ENCODE measurements around the gene TRIM24. TPM values are rescaled to one million over a fixed set of nuclear protein-coding genes. Genes with fewer than 3 reads are reported as not detected.
"Not testable (repeated sequence)": the region's sequence is repeated elsewhere in the genome, so short reads cannot be mapped to it uniquely, and the experiment has no call there.

Gene TRIM24
- polyA plus RNA-seq, 1 of the 3 experiments (the other 2 are of a cell fraction) = 5.3 TPM

- H3K9me2 ChIP-seq = no peaks in the 10 kb centered on the region
- H3K27ac ChIP-seq (ENCODE audit: low read depth in 2 of 2, low read length in 1 of 2) = no peak overlapping the region
- POLR2A ChIA-PET = no interaction called here
- TF ChIP-seq ELF1 (IDR thresholded peaks at IDR 0.05) = no peak
- no peak for TF ChIP-seq RFX5 (IDR thresholded peaks at IDR 0.05; ENCODE audit: low read length)
- no peak for TF ChIP-seq GABPA (IDR thresholded peaks at IDR 0.05; ENCODE audit: low read depth)
- H3K9me3 ChIP-seq = no peaks in the 10 kb centered on the region
- H3K9ac ChIP-seq = no peak overlapping the region
- DNase-seq = no peak
- CTCF ChIA-PET = interaction anchor here (1.2 kb wide), 1 partner anchor 9 kb away, joined by 4 read pairs; no protein-coding TSS in a partner anchor
- WGBS (ENCODE audit: low lambda C conversion rate) = 96% methylated on average over 3 of the region's 3 CpGs
- H3K4me1 ChIP-seq (ENCODE audit: control insufficient read depth in 1 of 2, insufficient read depth in 2 of 2, low read depth in 1 of 2, low read length in 1 of 2) = peaks cover 0 to 4% of the 10 kb centered on the region in 2 experiments; a peak in 2 of 4 replicates
- H3K36me3 ChIP-seq (replicated peaks in 1 of 2; ENCODE audit: control insufficient read depth in 1 of 2, insufficient read depth in 2 of 2, low read length in 1 of 2) = no peaks in the 10 kb centered on the region
- H3K79me2 ChIP-seq (ENCODE audit: insufficient read depth) = peaks cover 96% of the 10 kb centered on the region
- H3K27me3 ChIP-seq (ENCODE audit: insufficient read depth) = no peaks in the 10 kb centered on the region
- no peak overlapping the region for H2AFZ ChIP-seq (ENCODE audit: low read depth)
- no peaks in the 10 kb centered on the region for H3F3A ChIP-seq (replicated peaks; ENCODE audit: insufficient read depth)
- no peak overlapping the region for H3K4me3 ChIP-seq (ENCODE audit: low read depth in 2 of 2, low read length in 1 of 2)
- no peak overlapping the region for H3K4me2 ChIP-seq
- H4K20me1 ChIP-seq (ENCODE audit: insufficient read depth) = no peaks in the 10 kb centered on the region
Measured at GRCh38 chr7:138499340-138499739, 39.3 kb downstream of the TRIM24 start.

- H3K27me3 ChIP-seq (ENCODE audit: insufficient read depth); DNase-seq; H3K9ac ChIP-seq; H3K36me3 ChIP-seq (replicated peaks in 1 of 2; ENCODE audit: control insufficient read depth in 1 of 2, insufficient read depth in 2 of 2, low read length in 1 of 2); H3F3A ChIP-seq (replicated peaks; ENCODE audit: insufficient read depth); H3K9me2 ChIP-seq; H4K20me1 ChIP-seq (ENCODE audit: insufficient read depth); CTCF ChIA-PET; H3K4me1 ChIP-seq (ENCODE audit: control insufficient read depth in 1 of 2, insufficient read depth in 2 of 2, low read depth in 1 of 2, low read length in 1 of 2); H2AFZ ChIP-seq (ENCODE audit: low read depth); H3K4me2 ChIP-seq; H3K4me3 ChIP-seq (ENCODE audit: low read depth in 2 of 2, low read length in 1 of 2); H3K27ac ChIP-seq (ENCODE audit: low read depth in 2 of 2, low read length in 1 of 2); H3K9me3 ChIP-seq: not testable (repeated sequence)
- 94% methylated on average over 2 of the region's 2 CpGs for WGBS (ENCODE audit: low lambda C conversion rate)
- H3K79me2 ChIP-seq (ENCODE audit: insufficient read depth) = peaks cover 89% of the 10 kb centered on the region
- POLR2A ChIA-PET = interaction anchor here (0.6 kb wide), 1 partner anchor 1601 kb away, joined by 3 read pairs; no protein-coding TSS in a partner anchor
Measured at GRCh38 chr7:138500303-138500702, 40.2 kb downstream of the TRIM24 start.

GRCh38 chr7:138500892-138501291 is 40.8 kb downstream of the TRIM24 start:
- TF ChIP-seq MXI1 (IDR thresholded peaks at IDR 0.05; ENCODE audit: low read depth, low read length) (no peak), ZBTB33 (IDR thresholded peaks at IDR 0.05; ENCODE audit: borderline replicate concordance, low read depth) (no peak), REST (IDR thresholded peaks at IDR 0.05; ENCODE audit: low read depth, low read length) (no peak)
- H3K9ac ChIP-seq = no peak overlapping the region
- H3K9me2 ChIP-seq = no peaks in the 10 kb centered on the region
- no peak overlapping the region for H3K4me3 ChIP-seq (ENCODE audit: low read depth in 2 of 2, low read length in 1 of 2)
- peaks cover 87% of the 10 kb centered on the region for H3K79me2 ChIP-seq (ENCODE audit: insufficient read depth)
- H3K9me3 ChIP-seq = no peaks in the 10 kb centered on the region
- no peaks in the 10 kb centered on the region for H4K20me1 ChIP-seq (ENCODE audit: insufficient read depth)
- no peaks in the 10 kb centered on the region for H3F3A ChIP-seq (replicated peaks; ENCODE audit: insufficient read depth)
- ChIA-PET POLR2A (no interaction called here), CTCF (interaction anchor here (1.0 to 1.2 kb wide), 2 partner anchors 8 to 28 kb away, joined by 3 to 5 read pairs; no protein-coding TSS in a partner anchor)
- DNase-seq = no peak
- no peak overlapping the region for H3K27ac ChIP-seq (ENCODE audit: low read depth in 2 of 2, low read length in 1 of 2)
- no peak overlapping the region for H2AFZ ChIP-seq (ENCODE audit: low read depth)
- H3K4me2 ChIP-seq = no peak overlapping the region
- H3K27me3 ChIP-seq (ENCODE audit: insufficient read depth) = no peaks in the 10 kb centered on the region
- H3K4me1 ChIP-seq (ENCODE audit: control insufficient read depth in 1 of 2, insufficient read depth in 2 of 2, low read depth in 1 of 2, low read length in 1 of 2) = peaks cover 0 to 4% of the 10 kb centered on the region in 2 experiments; a peak in 2 of 4 replicates
- peaks cover 0 to 13% of the 10 kb centered on the region in 2 experiments for H3K36me3 ChIP-seq (replicated peaks in 1 of 2; ENCODE audit: control insufficient read depth in 1 of 2, insufficient read depth in 2 of 2, low read length in 1 of 2)
- WGBS (ENCODE audit: low lambda C conversion rate) = 96% methylated on average over 1 of the region's 1 CpG

All from SK-N-SH (cell line).